ENCODE data around the gene IGDCC3. TPM values are rescaled to one million over a fixed set of nuclear protein-coding genes. Genes with fewer than 3 reads are reported as not detected.

The IGDCC3 gene
- total and polyA plus RNA-seq, 2 donors (not counting 3 experiments of a cell fraction or from before 2014, with no cell fraction given) = 0.03 TPM; not detected in 1

GRCh38 chr15:65379986-65380385 lies 2.2 kb upstream of the IGDCC3 start:
- no peak for TF ChIP-seq FOS (IDR thresholded peaks at IDR 0.05; ENCODE audit: borderline replicate concordance, insufficient read depth, low read length)
- no peak for TF ChIP-seq POLR2AphosphoS5 (IDR thresholded peaks at IDR 0.05; ENCODE audit: insufficient read depth, low read depth, low read length)
- TF ChIP-seq, protein P1, sequence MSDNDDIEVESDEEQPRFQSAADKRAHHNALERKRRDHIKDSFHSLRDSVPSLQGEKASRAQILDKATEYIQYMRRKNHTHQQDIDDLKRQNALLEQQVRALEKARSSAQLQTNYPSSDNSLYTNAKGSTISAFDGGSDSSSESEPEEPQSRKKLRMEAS (IDR thresholded peaks at IDR 0.05; ENCODE audit: insufficient read depth, insufficient read length) = no peak
- no peak for TF ChIP-seq CTCF (IDR thresholded peaks at IDR 0.05; ENCODE audit: extremely low read depth in 1 of 2, insufficient read depth in 1 of 2, low read depth in 1 of 2, low read length in 2 of 2)
- TF ChIP-seq JUN (IDR thresholded peaks at IDR 0.05; ENCODE audit: borderline replicate concordance, insufficient read depth, insufficient read length, low read depth) = no peak
- TF ChIP-seq EZH2 (IDR thresholded peaks at IDR 0.05; ENCODE audit: borderline replicate concordance, low read depth, low read length, severe bottlenecking) = no peak
- TF ChIP-seq POLR2A (IDR thresholded peaks at IDR 0.05; ENCODE audit: low read depth, low read length) = no peak
- TF ChIP-seq MYC (IDR thresholded peaks at IDR 0.05; ENCODE audit: low read depth, low read length) = no peak
- no peak for TF ChIP-seq GATA2 (IDR thresholded peaks at IDR 0.05; ENCODE audit: insufficient read depth, insufficient read length, low read depth, low read length)
- Histone ChIP-seq H3K79me2 (ENCODE audit: control insufficient read depth, insufficient read depth, low read length) (no peaks in the 10 kb centered on the region), H3K4me2 (ENCODE audit: insufficient read depth, low read length) (no peak overlapping the region), H3K4me3 (replicated peaks in 1 of 3; ENCODE audit: insufficient read depth in 1 of 3, low read depth in 1 of 3, low read length in 3 of 3) (no peak overlapping the region), H3K9ac (replicated peaks; ENCODE audit: extremely low read depth, insufficient read depth, low read length) (no peak overlapping the region), H3K9me3 (replicated peaks; ENCODE audit: control insufficient read depth, insufficient read depth, low read length) (no peaks in the 10 kb centered on the region), H3K27me3 (ENCODE audit: control insufficient read depth in 2 of 2, insufficient read depth in 2 of 2, low read length in 2 of 2) (peaks cover 38 to 43% of the 10 kb centered on the region in 2 experiments), H3K27ac (ENCODE audit: insufficient read depth, low read depth, low read length) (no peak overlapping the region), H3K4me1 (ENCODE audit: control insufficient read depth, extremely low read depth, insufficient read depth, low read length) (peaks cover 4% of the 10 kb centered on the region), H4K20me1 (replicated peaks; ENCODE audit: control insufficient read depth, extremely low read depth, insufficient read depth, low read length) (no peaks in the 10 kb centered on the region), H3K9me1 (replicated peaks; ENCODE audit: control insufficient read depth, extremely low read depth, insufficient read depth, low read length) (no peaks in the 10 kb centered on the region), H3K36me3 (ENCODE audit: control insufficient read depth in 2 of 2, extremely low read depth in 1 of 2, insufficient read depth in 2 of 2, low read length in 2 of 2) (no peaks in the 10 kb centered on the region), H2AFZ (ENCODE audit: low read depth, low read length) (no peak overlapping the region)
- DNase-seq (ENCODE audit: low read depth, low spot score) = no peak
- ChIA-PET CTCF (interaction anchor here (0.7 to 11.5 kb wide), 3 partner anchors 19 to 60 kb away, joined by 3 to 274 read pairs (median 3); no protein-coding TSS in a partner anchor), POLR2A (no interaction called here)
- intact Hi-C loops (cut with micrococcal nuclease) = no loop called here
- no TSS peak for BruUV-seq (replicated peaks)
- no peak for FAIRE-seq
- dilution Hi-C loops (cut with MboI; ENCODE audit: extremely low pct_ligation_motif_present, low sequenced_read_pairs) = no loop called here
